GM12891 (cell line): ENCODE data around the gene TMED7.
"Not testable (repeated sequence)": the region's sequence is repeated elsewhere in the genome, so short reads cannot be mapped to it uniquely, and the experiment has no call there.

Source experiments
- POLR2A ChIP-seq: IDR thresholded peaks from 2 replicates; pipeline ENCODE4 v1.6.1; 2011; ENCODE audit warnings: low read depth, low read length, control low read depth
- POLR2AphosphoS5 ChIP-seq: IDR thresholded peaks from 2 replicates; pipeline ENCODE4 v1.6.1; 2011; ENCODE audit warnings: low read depth, low read length, control low read depth

DNA sequence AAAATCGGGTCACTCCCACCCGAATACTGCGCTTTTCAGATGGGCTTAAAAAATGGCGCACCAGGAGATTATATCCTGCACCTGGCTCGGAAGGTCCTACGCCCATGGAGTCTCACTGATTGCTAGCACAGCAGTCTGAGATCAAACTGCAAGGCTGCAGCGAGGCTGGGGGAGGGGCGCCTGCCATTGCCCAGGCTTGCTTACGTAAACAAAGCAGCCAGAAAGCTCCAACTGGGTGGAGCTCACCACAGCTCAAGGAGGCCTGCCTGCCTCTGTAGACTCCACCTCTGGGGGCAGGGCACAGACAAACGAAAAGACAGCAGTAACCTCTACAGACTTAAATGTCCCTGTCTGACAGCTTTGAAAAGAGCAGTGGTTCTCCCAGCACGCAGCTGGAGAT is 48.9 kb upstream of the TMED7 start:
- TF ChIP-seq POLR2A, POLR2AphosphoS5: not testable (repeated sequence)
